Activated CD8-positive, alpha-beta memory T cell treated with anti-CD3 and anti-CD28 coated beads, Interleukin-2, amount 50 U/mL, for 24 hours (primary cell): ENCODE measurements around the gene CERS6.
"Not testable (repeated sequence)": the region's sequence is repeated elsewhere in the genome, so short reads cannot be mapped to it uniquely, and the experiment has no call there.

Experiments
- DNase-seq: peaks from one replicate; pipeline ENCODE4 v3.0.0-alpha.2; 2020; ENCODE audit errors: extremely low read depth

CERS6 gene

GRCh38 chr2:168501466-168502065 is 45.5 kb downstream of the CERS6 start:
- DNase-seq, result no peak

- DNase-seq, result not testable (repeated sequence)
Measured at GRCh38 chr2:168502852-168503251, 46.8 kb downstream of the CERS6 start.

DNA sequence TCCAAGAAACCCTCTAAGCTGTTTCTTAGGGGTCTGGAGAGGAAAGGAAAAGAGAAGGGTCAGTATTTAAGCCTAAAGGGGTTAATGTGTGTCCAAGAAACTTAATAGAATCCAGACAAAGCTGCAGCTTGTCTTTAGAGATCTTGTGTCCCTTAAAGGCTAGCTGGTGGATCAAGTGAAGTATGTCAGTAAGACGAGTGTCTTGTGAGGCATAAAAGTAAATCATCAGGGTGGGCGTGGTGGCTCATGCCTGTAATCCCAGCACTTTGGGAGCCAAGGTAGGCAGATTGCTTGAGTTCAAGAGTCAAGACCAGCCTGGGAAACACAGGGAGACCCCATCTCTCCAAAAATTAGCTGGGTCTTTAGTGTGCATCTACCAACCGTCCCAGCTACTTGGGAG is 47.8 kb downstream of the CERS6 start:
- no peak for DNase-seq

DNA sequence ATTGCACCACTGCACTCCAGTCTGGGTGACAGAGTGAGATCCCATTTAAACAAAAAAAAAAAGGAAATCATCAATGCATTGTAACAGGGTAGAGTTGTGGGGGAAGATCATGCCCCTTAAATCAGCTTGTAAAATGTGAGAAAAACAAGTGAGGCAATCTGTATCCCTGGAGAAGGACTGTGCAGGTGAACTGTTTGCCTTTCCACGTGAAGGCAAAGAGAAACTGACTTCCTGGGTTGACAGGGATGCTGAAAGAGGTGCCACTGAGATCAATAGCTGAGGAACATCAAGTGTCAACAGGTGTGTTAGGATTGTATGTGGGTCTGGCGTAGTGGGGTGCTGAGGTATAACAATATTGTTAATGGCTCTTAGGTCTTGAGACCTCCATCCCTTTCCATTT is 48.3 kb downstream of the CERS6 start:
- no peak for DNase-seq

GRCh38 chr2:168510125-168510756 is 54.2 kb downstream of the CERS6 start:
- no peak for DNase-seq

GRCh38 chr2:168514692-168515091 is 58.6 kb downstream of the CERS6 start:
- no peak for DNase-seq

- no peak for DNase-seq
Measured at GRCh38 chr2:168515502-168515901, 59.4 kb downstream of the CERS6 start.

GRCh38 chr2:168517816-168518215 is 61.7 kb downstream of the CERS6 start:
- no peak for DNase-seq

GRCh38 chr2:168518555-168519066 is 62.5 kb downstream of the CERS6 start:
- no peak for DNase-seq

- no peak for DNase-seq
Measured at GRCh38 chr2:168519534-168520308, 63.6 kb downstream of the CERS6 start.

GRCh38 chr2:168521053-168521741 is 65.1 kb downstream of the CERS6 start:
- no peak for DNase-seq

- DNase-seq, result no peak
Measured at GRCh38 chr2:168522446-168522845, 66.4 kb downstream of the CERS6 start.

DNA sequence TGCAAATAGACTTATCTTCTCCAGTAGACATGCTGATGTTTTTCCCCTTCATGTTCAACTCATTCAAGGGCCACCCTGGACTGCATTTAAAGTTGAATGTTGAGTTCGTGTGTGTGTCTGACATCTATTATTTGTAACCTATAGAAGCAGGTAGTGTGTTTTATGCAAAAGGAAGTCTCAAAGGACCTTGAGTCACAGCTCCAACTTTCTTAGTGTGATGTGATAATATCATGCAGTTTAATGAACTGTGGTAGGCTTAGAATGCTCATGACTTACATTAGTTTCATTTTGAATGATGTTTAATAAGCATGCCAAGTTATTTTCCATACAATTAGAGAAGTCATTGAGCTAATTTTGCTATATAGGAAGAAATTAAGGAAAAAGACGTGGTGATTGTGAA is 67.9 kb downstream of the CERS6 start:
- no peak for DNase-seq

- DNase-seq, result no peak
Measured at GRCh38 chr2:168525020-168525419, 68.9 kb downstream of the CERS6 start.

DNA sequence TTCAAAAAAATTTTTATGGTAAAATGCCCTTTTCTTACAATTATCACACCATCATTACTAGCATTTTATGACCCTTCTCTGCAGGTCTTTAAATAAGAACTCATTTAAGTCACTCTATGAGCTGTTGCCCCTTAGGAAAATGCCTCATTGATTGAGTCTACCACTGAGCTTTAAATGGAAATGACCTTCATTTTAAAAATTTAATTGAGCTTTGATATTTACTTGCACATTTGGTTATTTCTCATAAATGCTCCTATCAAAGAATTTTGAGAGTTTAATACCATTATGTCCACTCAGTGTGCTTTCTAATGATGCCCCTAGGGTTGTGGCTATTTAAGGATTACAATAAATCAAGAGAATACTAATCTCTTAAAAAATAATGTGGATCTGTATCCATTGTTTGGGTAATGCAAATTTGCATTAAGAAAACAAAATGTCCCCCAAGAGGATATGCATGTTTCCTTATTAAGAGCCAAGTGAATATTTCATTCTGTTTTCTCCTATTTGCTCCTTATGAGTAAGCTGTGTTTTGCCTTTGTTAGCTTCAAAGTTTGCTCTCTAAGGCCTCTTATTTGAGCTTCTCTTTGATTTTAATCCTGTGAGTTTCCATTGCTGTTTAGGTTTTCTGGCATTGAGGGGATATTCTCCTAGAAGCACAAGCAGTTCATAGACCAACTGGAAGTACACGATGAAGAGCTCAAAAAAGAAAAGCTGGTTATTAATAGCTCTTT is 69.8 kb downstream of the CERS6 start:
- DNase-seq, result no peak

GRCh38 chr2:168526641-168527040 is 70.6 kb downstream of the CERS6 start:
- DNase-seq, result no peak

GRCh38 chr2:168528016-168528415 is 71.9 kb downstream of the CERS6 start:
- no peak for DNase-seq

- no peak for DNase-seq
Measured at GRCh38 chr2:168528469-168528868, 72.4 kb downstream of the CERS6 start.

GRCh38 chr2:168529054-168529833 is 73.2 kb downstream of the CERS6 start:
- no peak for DNase-seq

GRCh38 chr2:168529900-168530561 is 74.0 kb downstream of the CERS6 start:
- no peak for DNase-seq
